ENCODE results near the gene CDK2AP2.

DNA sequence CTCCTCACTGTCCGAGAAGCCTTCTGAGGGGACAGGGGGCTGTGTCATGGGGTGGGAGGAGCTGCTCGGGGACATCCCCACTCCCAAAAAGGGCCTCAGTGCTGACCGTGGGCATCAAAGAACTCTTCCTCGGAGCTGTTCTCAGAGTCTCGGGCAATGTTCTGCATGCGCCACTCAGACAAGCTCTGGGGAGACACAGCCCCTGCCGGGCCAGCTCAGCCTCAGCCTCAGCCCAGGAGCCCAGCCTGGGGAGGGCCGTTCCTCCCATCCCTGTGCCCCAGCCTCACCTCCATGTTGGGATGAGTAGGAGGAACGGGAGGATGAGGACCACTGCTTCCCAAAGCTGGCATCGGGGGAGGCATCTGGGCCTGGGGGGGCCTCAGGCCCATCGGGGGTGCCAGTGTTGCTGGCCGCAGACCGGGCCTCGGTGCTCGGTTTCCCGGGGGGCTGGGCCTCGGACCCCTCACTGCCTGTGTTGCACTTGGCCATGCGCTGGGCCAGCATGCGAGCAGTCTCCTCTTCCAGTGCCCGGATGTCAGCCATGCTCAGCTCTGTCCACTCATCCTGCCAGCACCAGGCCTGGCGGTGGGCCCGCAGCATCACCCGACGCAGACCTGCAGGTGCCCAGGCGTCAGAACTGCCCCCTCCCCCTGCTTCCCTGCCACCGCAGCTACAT is 8.0 kb downstream of the CDK2AP2 start:
- TF ChIP-seq, protein P1, sequence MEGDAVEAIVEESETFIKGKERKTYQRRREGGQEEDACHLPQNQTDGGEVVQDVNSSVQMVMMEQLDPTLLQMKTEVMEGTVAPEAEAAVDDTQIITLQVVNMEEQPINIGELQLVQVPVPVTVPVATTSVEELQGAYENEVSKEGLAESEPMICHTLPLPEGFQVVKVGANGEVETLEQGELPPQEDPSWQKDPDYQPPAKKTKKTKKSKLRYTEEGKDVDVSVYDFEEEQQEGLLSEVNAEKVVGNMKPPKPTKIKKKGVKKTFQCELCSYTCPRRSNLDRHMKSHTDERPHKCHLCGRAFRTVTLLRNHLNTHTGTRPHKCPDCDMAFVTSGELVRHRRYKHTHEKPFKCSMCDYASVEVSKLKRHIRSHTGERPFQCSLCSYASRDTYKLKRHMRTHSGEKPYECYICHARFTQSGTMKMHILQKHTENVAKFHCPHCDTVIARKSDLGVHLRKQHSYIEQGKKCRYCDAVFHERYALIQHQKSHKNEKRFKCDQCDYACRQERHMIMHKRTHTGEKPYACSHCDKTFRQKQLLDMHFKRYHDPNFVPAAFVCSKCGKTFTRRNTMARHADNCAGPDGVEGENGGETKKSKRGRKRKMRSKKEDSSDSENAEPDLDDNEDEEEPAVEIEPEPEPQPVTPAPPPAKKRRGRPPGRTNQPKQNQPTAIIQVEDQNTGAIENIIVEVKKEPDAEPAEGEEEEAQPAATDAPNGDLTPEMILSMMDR (conservative IDR thresholded peaks at IDR 0.05; ENCODE audit: low read depth in 2 of 2): no peak
- TF ChIP-seq EZH2 (IDR thresholded peaks at IDR 0.05; ENCODE audit: low read depth, unreplicated experiment) (no peak), POLR2AphosphoS5 (IDR thresholded peaks at IDR 0.05; ENCODE audit: low read depth) (no peak), CREB1 (CRISPR knock-in tag; IDR thresholded peaks at IDR 0.05; ENCODE audit: low read depth) (no peak), NANOG (IDR thresholded peaks at IDR 0.05; ENCODE audit: borderline replicate concordance) (no peak), JUNB (IDR thresholded peaks at IDR 0.05; ENCODE audit: unreplicated experiment) (no peak), EZH2phosphoT487 (IDR thresholded peaks at IDR 0.05; ENCODE audit: unreplicated experiment) (no peak), ZNF331 (CRISPR knock-in tag; IDR thresholded peaks at IDR 0.05; ENCODE audit: low read depth) (no peak)
- TF ChIP-seq, protein P2, sequence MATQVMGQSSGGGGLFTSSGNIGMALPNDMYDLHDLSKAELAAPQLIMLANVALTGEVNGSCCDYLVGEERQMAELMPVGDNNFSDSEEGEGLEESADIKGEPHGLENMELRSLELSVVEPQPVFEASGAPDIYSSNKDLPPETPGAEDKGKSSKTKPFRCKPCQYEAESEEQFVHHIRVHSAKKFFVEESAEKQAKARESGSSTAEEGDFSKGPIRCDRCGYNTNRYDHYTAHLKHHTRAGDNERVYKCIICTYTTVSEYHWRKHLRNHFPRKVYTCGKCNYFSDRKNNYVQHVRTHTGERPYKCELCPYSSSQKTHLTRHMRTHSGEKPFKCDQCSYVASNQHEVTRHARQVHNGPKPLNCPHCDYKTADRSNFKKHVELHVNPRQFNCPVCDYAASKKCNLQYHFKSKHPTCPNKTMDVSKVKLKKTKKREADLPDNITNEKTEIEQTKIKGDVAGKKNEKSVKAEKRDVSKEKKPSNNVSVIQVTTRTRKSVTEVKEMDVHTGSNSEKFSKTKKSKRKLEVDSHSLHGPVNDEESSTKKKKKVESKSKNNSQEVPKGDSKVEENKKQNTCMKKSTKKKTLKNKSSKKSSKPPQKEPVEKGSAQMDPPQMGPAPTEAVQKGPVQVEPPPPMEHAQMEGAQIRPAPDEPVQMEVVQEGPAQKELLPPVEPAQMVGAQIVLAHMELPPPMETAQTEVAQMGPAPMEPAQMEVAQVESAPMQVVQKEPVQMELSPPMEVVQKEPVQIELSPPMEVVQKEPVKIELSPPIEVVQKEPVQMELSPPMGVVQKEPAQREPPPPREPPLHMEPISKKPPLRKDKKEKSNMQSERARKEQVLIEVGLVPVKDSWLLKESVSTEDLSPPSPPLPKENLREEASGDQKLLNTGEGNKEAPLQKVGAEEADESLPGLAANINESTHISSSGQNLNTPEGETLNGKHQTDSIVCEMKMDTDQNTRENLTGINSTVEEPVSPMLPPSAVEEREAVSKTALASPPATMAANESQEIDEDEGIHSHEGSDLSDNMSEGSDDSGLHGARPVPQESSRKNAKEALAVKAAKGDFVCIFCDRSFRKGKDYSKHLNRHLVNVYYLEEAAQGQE (IDR thresholded peaks at IDR 0.05; ENCODE audit: unreplicated experiment): no peak
- TF ChIP-seq, protein P3, sequence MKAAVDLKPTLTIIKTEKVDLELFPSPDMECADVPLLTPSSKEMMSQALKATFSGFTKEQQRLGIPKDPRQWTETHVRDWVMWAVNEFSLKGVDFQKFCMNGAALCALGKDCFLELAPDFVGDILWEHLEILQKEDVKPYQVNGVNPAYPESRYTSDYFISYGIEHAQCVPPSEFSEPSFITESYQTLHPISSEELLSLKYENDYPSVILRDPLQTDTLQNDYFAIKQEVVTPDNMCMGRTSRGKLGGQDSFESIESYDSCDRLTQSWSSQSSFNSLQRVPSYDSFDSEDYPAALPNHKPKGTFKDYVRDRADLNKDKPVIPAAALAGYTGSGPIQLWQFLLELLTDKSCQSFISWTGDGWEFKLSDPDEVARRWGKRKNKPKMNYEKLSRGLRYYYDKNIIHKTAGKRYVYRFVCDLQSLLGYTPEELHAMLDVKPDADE (IDR thresholded peaks at IDR 0.05): no peak

Measured in GM23338 (cell line).